Suprapubic skin (tissue), 4 donors: ENCODE data around the gene RBP3.

ENCODE experiments used
- EP300 ChIP-seq: sonication (generic); formaldehyde crosslinking; IDR thresholded peaks from one replicate; pipeline ENCODE4 v1.6.1; 2017; ENCODE audit warnings: antibody characterized with exemption
- POLR2A ChIP-seq, 2 donors: fragments of 450-650 bp; IDR thresholded peaks; one replicate each; pipeline ENCODE4 v1.6.1; 2017; ENCODE audit warnings: antibody characterized with exemption in 2 of 2, mild to moderate bottlenecking in 2 of 2, moderate library complexity in 2 of 2
- POLR2AphosphoS5 ChIP-seq, 3 donors: sonication (generic); formaldehyde crosslinking; IDR thresholded peaks; one replicate each; pipeline ENCODE4 v1.6.1; 2017; ENCODE audit warnings: antibody characterized with exemption in 3 of 3
- TF ChIP-seq, protein P1 (sequence below), 2 donors: fragments of 200-600 bp in 1 of 2; fragments of 450-650 bp in 1 of 2; sonication (generic) in 1 of 2; IDR thresholded peaks; one replicate each; pipeline ENCODE4 v1.5.1; 2016 to 2019; ENCODE audit warnings: antibody characterized with exemption in 2 of 2, mild to moderate bottlenecking in 1 of 2, moderate library complexity in 1 of 2

DNA sequence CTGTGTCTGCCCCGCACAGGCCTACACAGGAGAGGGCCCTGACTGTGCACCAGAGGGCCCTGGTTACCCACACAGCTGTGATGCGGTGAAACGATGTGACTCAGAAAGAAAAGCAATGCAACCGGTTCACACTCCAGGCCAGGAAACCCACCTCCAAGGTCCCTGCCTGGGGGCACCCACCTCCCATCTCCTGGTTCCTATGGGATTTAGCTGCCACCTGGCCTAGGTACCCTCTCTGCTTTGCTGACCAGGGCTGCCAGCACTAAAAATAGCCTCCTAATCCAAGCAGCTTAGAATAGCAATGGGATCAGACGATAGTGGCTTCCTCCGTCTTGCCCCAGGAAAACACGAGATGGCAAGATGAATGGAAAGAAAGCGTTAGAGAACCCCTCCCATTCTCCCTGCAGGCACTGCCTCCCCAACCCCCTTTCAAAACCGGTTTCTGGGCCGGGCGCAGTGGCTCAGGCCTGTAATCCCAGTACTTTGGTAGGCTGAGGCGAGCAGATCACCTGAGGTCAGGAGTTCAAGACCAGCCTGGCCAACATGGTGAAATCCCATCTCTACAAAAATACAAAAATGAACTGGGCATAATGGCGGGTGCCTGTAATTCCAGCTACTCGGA, 12.4 kb downstream of the RBP3 start:
- TF ChIP-seq, protein P1, sequence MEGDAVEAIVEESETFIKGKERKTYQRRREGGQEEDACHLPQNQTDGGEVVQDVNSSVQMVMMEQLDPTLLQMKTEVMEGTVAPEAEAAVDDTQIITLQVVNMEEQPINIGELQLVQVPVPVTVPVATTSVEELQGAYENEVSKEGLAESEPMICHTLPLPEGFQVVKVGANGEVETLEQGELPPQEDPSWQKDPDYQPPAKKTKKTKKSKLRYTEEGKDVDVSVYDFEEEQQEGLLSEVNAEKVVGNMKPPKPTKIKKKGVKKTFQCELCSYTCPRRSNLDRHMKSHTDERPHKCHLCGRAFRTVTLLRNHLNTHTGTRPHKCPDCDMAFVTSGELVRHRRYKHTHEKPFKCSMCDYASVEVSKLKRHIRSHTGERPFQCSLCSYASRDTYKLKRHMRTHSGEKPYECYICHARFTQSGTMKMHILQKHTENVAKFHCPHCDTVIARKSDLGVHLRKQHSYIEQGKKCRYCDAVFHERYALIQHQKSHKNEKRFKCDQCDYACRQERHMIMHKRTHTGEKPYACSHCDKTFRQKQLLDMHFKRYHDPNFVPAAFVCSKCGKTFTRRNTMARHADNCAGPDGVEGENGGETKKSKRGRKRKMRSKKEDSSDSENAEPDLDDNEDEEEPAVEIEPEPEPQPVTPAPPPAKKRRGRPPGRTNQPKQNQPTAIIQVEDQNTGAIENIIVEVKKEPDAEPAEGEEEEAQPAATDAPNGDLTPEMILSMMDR (IDR thresholded peaks at IDR 0.05) = no peak
- TF ChIP-seq POLR2AphosphoS5 (IDR thresholded peaks at IDR 0.05) = no peak
- TF ChIP-seq POLR2A (IDR thresholded peaks at IDR 0.05) = no peak
- TF ChIP-seq EP300 = no peak
